RWPE2 (cell line): Measurements from ENCODE around the gene RNLS.
A peak's percentile ranks its signal among the peaks of the same experiment; 100 is the strongest.
"Not testable (repeated sequence)": the region's sequence is repeated elsewhere in the genome, so short reads cannot be mapped to it uniquely, and the experiment has no call there.

Experiments
- ATAC-seq: fragments of 200-7000 bp; cut with Tn5 transposase; 3 replicates; pipeline ENCODE4 v1.9.1; 2021; ENCODE audit warnings: low read depth
- DNase-seq: peaks from one replicate; pipeline ENCODE4 v3.0.0-alpha.2; 2020; ENCODE audit warnings: low spot score
- H3K27ac ChIP-seq: fragments of 450-650 bp; 2 replicates; pipeline ENCODE4 v1.5.1; 2017; ENCODE audit warnings: mild to moderate bottlenecking; ENCODE audit not compliant: poor library complexity, severe bottlenecking
- H3K27me3 ChIP-seq: fragments of 250-450 bp; sonication (Bioruptor Pico); 2 replicates; pipeline ENCODE4 v1.5.1; 2021; ENCODE audit warnings: mild to moderate bottlenecking, moderate library complexity; ENCODE audit not compliant: insufficient read depth, poor library complexity, severe bottlenecking
- H3K36me3 ChIP-seq: fragments of 250-450 bp; sonication (Bioruptor Pico); 2 replicates; pipeline ENCODE4 v1.5.1; 2020; ENCODE audit warnings: low read depth, mild to moderate bottlenecking, moderate library complexity
- H3K4me1 ChIP-seq: fragments of 250-450 bp; sonication (Bioruptor Pico); 2 replicates; pipeline ENCODE4 v1.5.1; 2021; ENCODE audit warnings: mild to moderate bottlenecking, moderate library complexity; ENCODE audit not compliant: insufficient read depth, poor library complexity, severe bottlenecking
- H3K4me3 ChIP-seq: fragments of 250-450 bp; sonication (Bioruptor Pico); 2 replicates; pipeline ENCODE4 v1.5.1; 2021; ENCODE audit warnings: mild to moderate bottlenecking, moderate library complexity; ENCODE audit not compliant: severe bottlenecking
- H3K9me3 ChIP-seq: fragments of 250-450 bp; sonication (Bioruptor Pico); 2 replicates; pipeline ENCODE4 v1.5.1; 2021; ENCODE audit warnings: mild to moderate bottlenecking, moderate library complexity; ENCODE audit not compliant: severe bottlenecking
- TF ChIP-seq, protein P1 (sequence below): fragments of 450-650 bp; IDR thresholded peaks from one replicate; pipeline ENCODE4 v1.5.1; 2017; ENCODE audit warnings: mild to moderate bottlenecking, moderate library complexity; ENCODE audit not compliant: poor library complexity, severe bottlenecking

The RNLS gene

DNA sequence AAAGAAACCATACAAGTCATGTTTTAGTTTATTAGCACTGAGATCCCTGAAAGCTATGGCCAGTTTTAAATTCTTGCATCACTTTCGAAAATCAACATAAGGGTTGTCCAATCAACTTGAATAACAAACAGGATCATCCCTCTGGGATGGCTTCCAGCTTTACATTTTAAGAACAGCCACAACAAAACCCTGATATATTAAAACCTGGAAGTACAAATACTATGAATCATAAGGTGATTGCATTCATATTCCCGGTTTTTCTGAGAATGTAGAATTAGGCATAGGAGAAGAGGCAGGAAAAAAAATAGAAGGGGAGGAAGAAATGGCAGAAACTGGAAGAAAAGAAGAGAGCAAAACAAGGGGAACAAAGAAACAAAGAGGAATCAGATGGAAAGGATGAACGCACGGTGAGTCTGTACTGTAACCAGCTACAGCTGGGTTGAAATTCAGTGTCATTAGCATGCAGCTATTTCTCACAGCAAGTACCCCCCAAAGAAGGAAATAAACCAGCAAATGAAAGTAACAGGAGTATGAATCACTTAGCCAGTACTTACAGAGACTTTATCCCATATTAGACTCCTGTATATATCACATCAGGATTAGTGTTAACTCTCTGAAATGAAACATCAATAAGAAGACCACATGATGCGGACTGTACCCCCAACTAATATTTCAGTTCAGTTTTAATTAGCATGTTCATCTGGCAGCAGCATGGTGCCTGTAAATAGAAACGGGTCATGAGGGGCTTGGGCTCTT, 301.3 kb downstream of the RNLS start:
- Histone ChIP-seq H3K9me3 (no peaks in the 10 kb centered on the region), H3K27ac (peak overlapping the region; percentile 43), H3K4me3 (no peak overlapping the region), H3K4me1 (peaks cover 22% of the 10 kb centered on the region), H3K36me3 (no peaks in the 10 kb centered on the region), H3K27me3 (no peaks in the 10 kb centered on the region)
- TF ChIP-seq, protein P1, sequence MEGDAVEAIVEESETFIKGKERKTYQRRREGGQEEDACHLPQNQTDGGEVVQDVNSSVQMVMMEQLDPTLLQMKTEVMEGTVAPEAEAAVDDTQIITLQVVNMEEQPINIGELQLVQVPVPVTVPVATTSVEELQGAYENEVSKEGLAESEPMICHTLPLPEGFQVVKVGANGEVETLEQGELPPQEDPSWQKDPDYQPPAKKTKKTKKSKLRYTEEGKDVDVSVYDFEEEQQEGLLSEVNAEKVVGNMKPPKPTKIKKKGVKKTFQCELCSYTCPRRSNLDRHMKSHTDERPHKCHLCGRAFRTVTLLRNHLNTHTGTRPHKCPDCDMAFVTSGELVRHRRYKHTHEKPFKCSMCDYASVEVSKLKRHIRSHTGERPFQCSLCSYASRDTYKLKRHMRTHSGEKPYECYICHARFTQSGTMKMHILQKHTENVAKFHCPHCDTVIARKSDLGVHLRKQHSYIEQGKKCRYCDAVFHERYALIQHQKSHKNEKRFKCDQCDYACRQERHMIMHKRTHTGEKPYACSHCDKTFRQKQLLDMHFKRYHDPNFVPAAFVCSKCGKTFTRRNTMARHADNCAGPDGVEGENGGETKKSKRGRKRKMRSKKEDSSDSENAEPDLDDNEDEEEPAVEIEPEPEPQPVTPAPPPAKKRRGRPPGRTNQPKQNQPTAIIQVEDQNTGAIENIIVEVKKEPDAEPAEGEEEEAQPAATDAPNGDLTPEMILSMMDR: no peak
- ATAC-seq (peak; percentile 80), DNase-seq (no peak)

DNA sequence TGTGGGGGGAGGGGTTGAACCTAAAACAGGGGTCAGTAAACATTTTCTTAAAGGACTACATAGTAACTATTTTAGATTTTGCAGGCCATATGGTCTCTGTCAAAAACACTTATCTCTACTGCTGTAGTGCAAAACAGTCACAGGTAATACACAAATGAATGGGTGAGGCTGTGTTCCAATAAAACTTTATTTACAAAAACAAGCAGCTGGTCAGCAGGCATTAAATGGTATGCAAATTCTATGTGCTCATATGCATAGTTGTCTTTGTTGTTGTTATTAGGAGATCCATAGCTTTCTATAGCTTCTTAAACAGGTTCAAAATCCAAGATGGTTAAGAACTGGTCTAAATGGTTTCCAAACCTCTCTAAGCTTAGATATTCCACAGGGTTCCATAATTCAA, 302.6 kb downstream of the RNLS start:
- Histone ChIP-seq H3K36me3 (no peaks in the 10 kb centered on the region), H3K4me1 (peaks cover 22% of the 10 kb centered on the region), H3K9me3 (peaks cover 2% of the 10 kb centered on the region), H3K27me3 (no peaks in the 10 kb centered on the region), H3K27ac (no peak overlapping the region), H3K4me3 (no peak overlapping the region)
- ATAC-seq: no peak
- no peak for DNase-seq
- TF ChIP-seq, protein P1: no peak

DNA sequence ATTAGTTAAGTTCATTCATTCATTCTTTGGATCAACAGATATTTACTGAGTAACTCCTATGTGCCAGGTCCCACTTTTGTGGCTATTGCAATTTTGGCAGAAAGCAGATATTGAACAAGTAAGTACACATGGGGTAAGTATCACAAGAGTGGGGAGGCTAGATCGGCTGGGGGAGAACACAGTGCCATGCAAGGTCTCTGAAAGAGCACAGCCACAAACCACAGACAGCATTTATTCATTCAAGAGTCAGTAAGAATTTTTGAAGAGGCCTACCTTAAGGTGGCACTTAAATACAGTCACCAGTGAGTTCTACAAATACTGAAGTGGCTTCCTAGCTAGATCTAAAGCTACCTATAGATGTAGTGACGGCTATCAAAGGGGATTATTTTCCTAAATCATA, 304.2 kb downstream of the RNLS start:
- Histone ChIP-seq H3K27me3 (no peaks in the 10 kb centered on the region), H3K9me3 (peaks cover 2% of the 10 kb centered on the region), H3K27ac (no peak overlapping the region), H3K36me3 (no peaks in the 10 kb centered on the region), H3K4me3 (no peak overlapping the region), H3K4me1 (peaks cover 22% of the 10 kb centered on the region)
- no peak for ATAC-seq
- TF ChIP-seq, protein P1: no peak
- no peak for DNase-seq

DNA sequence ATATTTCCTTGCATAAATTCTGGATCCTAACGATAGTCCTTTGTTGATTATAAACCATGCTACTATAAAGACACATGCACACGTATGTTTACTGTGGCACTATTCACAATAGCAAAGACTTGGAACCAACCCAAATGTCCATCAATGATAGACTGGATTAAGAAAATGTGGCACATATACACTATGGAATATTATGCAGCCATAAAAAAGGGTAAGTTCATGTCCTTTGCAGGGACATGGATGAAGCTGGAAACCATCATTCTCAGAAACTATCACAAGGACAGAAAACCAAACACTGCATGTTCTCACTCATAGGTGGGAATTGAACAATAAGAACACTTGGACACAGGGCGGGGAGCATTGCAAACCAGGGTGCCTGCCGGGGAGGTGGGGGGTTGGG, 306.2 kb downstream of the RNLS start:
- H3K4me1 ChIP-seq, H3K27me3 ChIP-seq, H3K36me3 ChIP-seq, H3K27ac ChIP-seq, H3K4me3 ChIP-seq, H3K9me3 ChIP-seq, DNase-seq, ATAC-seq: not testable (repeated sequence)

DNA sequence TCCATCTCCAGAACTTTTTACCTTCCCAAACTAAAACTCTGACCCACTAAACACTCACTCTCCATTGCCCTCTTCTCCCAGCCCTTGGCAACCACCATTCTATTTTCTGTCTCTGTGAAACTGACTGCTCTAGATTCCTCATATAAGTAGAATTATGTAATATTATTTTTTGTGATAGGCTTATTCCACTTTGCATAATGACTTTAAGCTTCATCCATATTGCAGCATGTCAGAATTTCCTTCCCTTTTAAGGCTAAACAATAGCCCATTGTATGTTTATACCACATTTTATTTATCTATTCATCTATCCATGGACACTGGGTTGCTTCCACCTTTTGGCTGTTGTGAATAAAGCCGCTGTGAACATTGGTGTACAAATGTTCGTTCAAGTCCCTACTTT, 308.8 kb downstream of the RNLS start:
- Histone ChIP-seq H3K9me3 (peaks cover 2% of the 10 kb centered on the region), H3K4me1 (peaks cover 6% of the 10 kb centered on the region), H3K36me3 (no peaks in the 10 kb centered on the region), H3K27ac (no peak overlapping the region), H3K27me3 (no peaks in the 10 kb centered on the region), H3K4me3 (no peak overlapping the region)
- no peak for DNase-seq
- TF ChIP-seq, protein P1: no peak
- no peak for ATAC-seq
